Measurements from ENCODE around the gene LAMP2.

DNA sequence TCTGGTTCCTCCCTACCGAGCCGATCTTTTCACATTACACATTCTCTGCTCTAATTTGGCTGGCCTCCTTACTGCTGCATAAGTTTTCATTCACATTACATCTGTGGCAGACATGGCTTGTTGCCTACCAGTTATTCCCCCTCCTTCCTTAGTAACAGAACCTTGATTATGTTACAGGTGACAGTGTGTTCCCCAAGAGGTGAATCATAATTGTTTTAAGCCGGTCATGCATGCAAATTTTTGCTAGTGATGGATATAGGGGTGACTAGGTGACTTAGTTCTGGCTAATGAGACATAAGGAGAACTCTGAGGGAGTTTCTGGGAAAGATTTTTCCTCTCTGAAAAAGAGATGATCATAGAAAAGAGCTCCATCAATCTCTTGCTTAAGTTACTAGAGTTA is 8.4 kb upstream of the LAMP2 start:
- TF ChIP-seq CTCF (IDR thresholded peaks at IDR 0.05; ENCODE audit: low read depth, low read length) (no peak), EZH2phosphoT487 (IDR thresholded peaks at IDR 0.05; ENCODE audit: low read depth) (no peak)

Measured in OCI-LY3 (cell line).